ENCODE results near the gene RAD50.

DNA sequence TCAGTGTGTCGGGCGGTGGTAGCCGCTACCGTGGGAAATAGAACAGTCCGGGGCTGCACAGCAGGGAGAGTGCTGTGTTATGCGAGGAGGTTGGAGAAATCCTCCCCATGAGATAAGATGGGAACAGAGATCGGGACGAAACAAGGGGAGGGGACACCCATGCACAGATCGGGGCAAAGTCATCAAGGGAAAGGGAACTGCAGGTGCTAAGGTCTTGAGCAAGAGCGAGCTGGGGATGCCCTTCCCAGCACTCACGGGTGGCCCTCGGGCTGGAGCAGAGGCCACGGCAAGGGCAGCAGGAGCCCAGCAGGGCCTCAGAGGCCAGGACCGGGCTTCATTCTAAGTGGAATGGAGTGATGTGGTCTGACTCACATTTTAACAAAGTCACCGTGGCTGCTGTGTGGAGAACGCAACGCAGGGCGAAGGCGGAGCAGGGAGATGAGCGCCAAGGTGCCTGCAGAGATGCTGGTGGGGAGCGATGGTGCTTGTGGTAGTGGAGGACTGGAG is 108.8 kb downstream of the RAD50 start:
- TF ChIP-seq TAF1 (IDR thresholded peaks at IDR 0.05; ENCODE audit: borderline replicate concordance, insufficient read depth, low read length) (no peak), POLR2AphosphoS5 (IDR thresholded peaks at IDR 0.05; ENCODE audit: low read depth, low read length) (no peak)
- TF ChIP-seq, protein P1, sequence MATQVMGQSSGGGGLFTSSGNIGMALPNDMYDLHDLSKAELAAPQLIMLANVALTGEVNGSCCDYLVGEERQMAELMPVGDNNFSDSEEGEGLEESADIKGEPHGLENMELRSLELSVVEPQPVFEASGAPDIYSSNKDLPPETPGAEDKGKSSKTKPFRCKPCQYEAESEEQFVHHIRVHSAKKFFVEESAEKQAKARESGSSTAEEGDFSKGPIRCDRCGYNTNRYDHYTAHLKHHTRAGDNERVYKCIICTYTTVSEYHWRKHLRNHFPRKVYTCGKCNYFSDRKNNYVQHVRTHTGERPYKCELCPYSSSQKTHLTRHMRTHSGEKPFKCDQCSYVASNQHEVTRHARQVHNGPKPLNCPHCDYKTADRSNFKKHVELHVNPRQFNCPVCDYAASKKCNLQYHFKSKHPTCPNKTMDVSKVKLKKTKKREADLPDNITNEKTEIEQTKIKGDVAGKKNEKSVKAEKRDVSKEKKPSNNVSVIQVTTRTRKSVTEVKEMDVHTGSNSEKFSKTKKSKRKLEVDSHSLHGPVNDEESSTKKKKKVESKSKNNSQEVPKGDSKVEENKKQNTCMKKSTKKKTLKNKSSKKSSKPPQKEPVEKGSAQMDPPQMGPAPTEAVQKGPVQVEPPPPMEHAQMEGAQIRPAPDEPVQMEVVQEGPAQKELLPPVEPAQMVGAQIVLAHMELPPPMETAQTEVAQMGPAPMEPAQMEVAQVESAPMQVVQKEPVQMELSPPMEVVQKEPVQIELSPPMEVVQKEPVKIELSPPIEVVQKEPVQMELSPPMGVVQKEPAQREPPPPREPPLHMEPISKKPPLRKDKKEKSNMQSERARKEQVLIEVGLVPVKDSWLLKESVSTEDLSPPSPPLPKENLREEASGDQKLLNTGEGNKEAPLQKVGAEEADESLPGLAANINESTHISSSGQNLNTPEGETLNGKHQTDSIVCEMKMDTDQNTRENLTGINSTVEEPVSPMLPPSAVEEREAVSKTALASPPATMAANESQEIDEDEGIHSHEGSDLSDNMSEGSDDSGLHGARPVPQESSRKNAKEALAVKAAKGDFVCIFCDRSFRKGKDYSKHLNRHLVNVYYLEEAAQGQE (IDR thresholded peaks at IDR 0.05; ENCODE audit: insufficient read depth in 1 of 2, low read depth in 2 of 2, low read length in 2 of 2), result no peak

Measured in PFSK-1 (cell line).